Esophagus muscularis mucosa (tissue), 3 donors: ENCODE data around the gene METTL16.

Source experiments
- POLR2A ChIP-seq: fragments of 450-650 bp; IDR thresholded peaks from one replicate; pipeline ENCODE4 v1.6.1; 2017; ENCODE audit warnings: antibody characterized with exemption, moderate library complexity, mild to moderate bottlenecking, low read depth
- TF ChIP-seq, protein P1 (sequence below), 3 experiments: fragments of 200-600 bp in 2 of 3; fragments of 450-650 bp in 1 of 3; sonication (generic) in 2 of 3; IDR thresholded peaks; one replicate each; pipeline ENCODE4 v1.5.1; 2017 to 2019; ENCODE audit warnings: antibody characterized with exemption in 3 of 3, mild to moderate bottlenecking in 2 of 3, moderate library complexity in 1 of 3

GRCh38 chr17:2466931-2467330, 44.8 kb downstream of the METTL16 start:
- TF ChIP-seq POLR2A = no peak
- TF ChIP-seq, protein P1, sequence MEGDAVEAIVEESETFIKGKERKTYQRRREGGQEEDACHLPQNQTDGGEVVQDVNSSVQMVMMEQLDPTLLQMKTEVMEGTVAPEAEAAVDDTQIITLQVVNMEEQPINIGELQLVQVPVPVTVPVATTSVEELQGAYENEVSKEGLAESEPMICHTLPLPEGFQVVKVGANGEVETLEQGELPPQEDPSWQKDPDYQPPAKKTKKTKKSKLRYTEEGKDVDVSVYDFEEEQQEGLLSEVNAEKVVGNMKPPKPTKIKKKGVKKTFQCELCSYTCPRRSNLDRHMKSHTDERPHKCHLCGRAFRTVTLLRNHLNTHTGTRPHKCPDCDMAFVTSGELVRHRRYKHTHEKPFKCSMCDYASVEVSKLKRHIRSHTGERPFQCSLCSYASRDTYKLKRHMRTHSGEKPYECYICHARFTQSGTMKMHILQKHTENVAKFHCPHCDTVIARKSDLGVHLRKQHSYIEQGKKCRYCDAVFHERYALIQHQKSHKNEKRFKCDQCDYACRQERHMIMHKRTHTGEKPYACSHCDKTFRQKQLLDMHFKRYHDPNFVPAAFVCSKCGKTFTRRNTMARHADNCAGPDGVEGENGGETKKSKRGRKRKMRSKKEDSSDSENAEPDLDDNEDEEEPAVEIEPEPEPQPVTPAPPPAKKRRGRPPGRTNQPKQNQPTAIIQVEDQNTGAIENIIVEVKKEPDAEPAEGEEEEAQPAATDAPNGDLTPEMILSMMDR (IDR thresholded peaks at IDR 0.05) = no peak
